Liver (tissue), 3 donors: ENCODE data around the gene TET3.

ENCODE experiments used
- GABPA ChIP-seq, 2 donors: IDR thresholded peaks in 1 of 2; conservative IDR thresholded peaks in 1 of 2; 2 replicates each; pipeline ENCODE4 v1.6.1; 2016; ENCODE audit warnings: antibody characterized with exemption in 2 of 2, mild to moderate bottlenecking in 1 of 2, moderate library complexity in 1 of 2
- JUND ChIP-seq, 2 donors: IDR thresholded peaks; 2 replicates each; pipeline ENCODE4 v1.6.1; 2016; ENCODE audit warnings: antibody characterized with exemption in 2 of 2
- NR2F2 ChIP-seq: IDR thresholded peaks from 2 replicates; pipeline ENCODE4 v1.6.1; 2016; ENCODE audit warnings: antibody characterized with exemption
- RAD21 ChIP-seq, 2 donors: IDR thresholded peaks; 2 replicates each; pipeline ENCODE4 v1.6.1; 2016; ENCODE audit warnings: antibody characterized with exemption in 2 of 2, mild to moderate bottlenecking in 2 of 2
- TAF1 ChIP-seq: conservative IDR thresholded peaks from 2 replicates; pipeline ENCODE4 v1.6.1; 2016; ENCODE audit warnings: antibody characterized with exemption, mild to moderate bottlenecking
- YY1 ChIP-seq: IDR thresholded peaks from 2 replicates; pipeline ENCODE4 v1.6.1; 2016; ENCODE audit warnings: antibody characterized with exemption, mild to moderate bottlenecking
- TF ChIP-seq, protein P1 (sequence below): fragments of 150-350 bp; IDR thresholded peaks from 2 replicates; pipeline ENCODE4 v1.5.1; 2017; ENCODE audit warnings: improper control_type of control experiment, low read depth, low read length; ENCODE audit not compliant: missing input control
- TF ChIP-seq, protein P2 (sequence below): IDR thresholded peaks from 2 replicates; pipeline ENCODE4 v1.6.1; 2016; ENCODE audit warnings: antibody characterized with exemption
- donor health status: healthy.
- donor health status: healthy.

DNA sequence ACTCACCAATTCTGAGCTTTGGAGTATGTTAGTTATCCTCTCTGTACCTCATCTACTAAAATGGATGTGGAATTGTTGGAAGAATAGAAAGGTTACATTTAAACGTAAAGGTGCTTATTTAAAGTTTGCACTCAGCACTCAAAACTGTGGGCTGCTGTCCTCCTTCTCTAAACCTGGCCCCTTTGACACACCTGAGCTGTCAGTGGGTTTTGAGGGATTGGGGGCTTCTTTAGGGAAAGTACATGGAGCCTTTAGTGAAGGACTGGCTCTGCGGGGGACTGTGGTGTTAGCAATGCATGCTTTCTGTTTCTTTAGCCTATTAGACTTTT, 47.2 kb downstream of the TET3 start:
- TF ChIP-seq, protein P1, sequence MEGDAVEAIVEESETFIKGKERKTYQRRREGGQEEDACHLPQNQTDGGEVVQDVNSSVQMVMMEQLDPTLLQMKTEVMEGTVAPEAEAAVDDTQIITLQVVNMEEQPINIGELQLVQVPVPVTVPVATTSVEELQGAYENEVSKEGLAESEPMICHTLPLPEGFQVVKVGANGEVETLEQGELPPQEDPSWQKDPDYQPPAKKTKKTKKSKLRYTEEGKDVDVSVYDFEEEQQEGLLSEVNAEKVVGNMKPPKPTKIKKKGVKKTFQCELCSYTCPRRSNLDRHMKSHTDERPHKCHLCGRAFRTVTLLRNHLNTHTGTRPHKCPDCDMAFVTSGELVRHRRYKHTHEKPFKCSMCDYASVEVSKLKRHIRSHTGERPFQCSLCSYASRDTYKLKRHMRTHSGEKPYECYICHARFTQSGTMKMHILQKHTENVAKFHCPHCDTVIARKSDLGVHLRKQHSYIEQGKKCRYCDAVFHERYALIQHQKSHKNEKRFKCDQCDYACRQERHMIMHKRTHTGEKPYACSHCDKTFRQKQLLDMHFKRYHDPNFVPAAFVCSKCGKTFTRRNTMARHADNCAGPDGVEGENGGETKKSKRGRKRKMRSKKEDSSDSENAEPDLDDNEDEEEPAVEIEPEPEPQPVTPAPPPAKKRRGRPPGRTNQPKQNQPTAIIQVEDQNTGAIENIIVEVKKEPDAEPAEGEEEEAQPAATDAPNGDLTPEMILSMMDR, result no peak
- no peak for TF ChIP-seq TAF1
- no peak for TF ChIP-seq NR2F2
- no peak for TF ChIP-seq GABPA (IDR thresholded peaks at IDR 0.05 in 1 of 2, conservative IDR thresholded peaks at IDR 0.05 in 1 of 2)
- TF ChIP-seq JUND (IDR thresholded peaks at IDR 0.05), result no peak
- no peak for TF ChIP-seq RAD21 (IDR thresholded peaks at IDR 0.05)
- TF ChIP-seq, protein P2, sequence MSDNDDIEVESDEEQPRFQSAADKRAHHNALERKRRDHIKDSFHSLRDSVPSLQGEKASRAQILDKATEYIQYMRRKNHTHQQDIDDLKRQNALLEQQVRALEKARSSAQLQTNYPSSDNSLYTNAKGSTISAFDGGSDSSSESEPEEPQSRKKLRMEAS, result no peak
- TF ChIP-seq YY1, result no peak
